ACC112 (cell line): ENCODE results near the gene SLC32A1.

Experiments
- H2AFZ ChIP-seq: fragments of 200-600 bp; sonication (generic); one replicate; pipeline ENCODE4 v1.6.0; 2017; ENCODE audit warnings: antibody characterized with exemption, low read length; ENCODE audit not compliant: unreplicated experiment
- H3K27ac ChIP-seq: fragments of 200-600 bp; sonication (generic); 2 replicates; pipeline ENCODE4 v1.5.1; 2014; ENCODE audit warnings: low read depth, mild to moderate bottlenecking, antibody characterized with exemption, low read length, moderate library complexity
- H3K27me3 ChIP-seq: fragments of 200-600 bp; sonication (generic); 2 replicates; pipeline ENCODE4 v1.6.1; 2014; ENCODE audit warnings: mild to moderate bottlenecking, antibody characterized with exemption, low read length, moderate library complexity, mixed read lengths; ENCODE audit not compliant: insufficient read depth
- H3K36me3 ChIP-seq: fragments of 200-600 bp; sonication (generic); 2 replicates; pipeline ENCODE4 v1.6.1; 2016; ENCODE audit warnings: mild to moderate bottlenecking, antibody characterized with exemption, low read length, moderate library complexity, mixed read lengths; ENCODE audit not compliant: insufficient read depth
- H3K4me1 ChIP-seq: fragments of 200-600 bp; sonication (generic); one replicate; pipeline ENCODE4 v1.6.1; 2016; ENCODE audit warnings: low read length, mixed read lengths; ENCODE audit not compliant: insufficient read depth, unreplicated experiment, control insufficient read depth
- H3K4me3 ChIP-seq: fragments of 200-600 bp; sonication (generic); 2 replicates; pipeline ENCODE4 v1.5.1; 2014; ENCODE audit warnings: mild to moderate bottlenecking, low read depth, low read length
- H3K79me2 ChIP-seq: fragments of 200-600 bp; sonication (generic); one replicate; pipeline ENCODE4 v1.6.0; 2016; ENCODE audit warnings: low read length; ENCODE audit not compliant: control insufficient read depth, unreplicated experiment, insufficient read depth

The SLC32A1 gene, protein sequence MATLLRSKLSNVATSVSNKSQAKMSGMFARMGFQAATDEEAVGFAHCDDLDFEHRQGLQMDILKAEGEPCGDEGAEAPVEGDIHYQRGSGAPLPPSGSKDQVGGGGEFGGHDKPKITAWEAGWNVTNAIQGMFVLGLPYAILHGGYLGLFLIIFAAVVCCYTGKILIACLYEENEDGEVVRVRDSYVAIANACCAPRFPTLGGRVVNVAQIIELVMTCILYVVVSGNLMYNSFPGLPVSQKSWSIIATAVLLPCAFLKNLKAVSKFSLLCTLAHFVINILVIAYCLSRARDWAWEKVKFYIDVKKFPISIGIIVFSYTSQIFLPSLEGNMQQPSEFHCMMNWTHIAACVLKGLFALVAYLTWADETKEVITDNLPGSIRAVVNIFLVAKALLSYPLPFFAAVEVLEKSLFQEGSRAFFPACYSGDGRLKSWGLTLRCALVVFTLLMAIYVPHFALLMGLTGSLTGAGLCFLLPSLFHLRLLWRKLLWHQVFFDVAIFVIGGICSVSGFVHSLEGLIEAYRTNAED

DNA sequence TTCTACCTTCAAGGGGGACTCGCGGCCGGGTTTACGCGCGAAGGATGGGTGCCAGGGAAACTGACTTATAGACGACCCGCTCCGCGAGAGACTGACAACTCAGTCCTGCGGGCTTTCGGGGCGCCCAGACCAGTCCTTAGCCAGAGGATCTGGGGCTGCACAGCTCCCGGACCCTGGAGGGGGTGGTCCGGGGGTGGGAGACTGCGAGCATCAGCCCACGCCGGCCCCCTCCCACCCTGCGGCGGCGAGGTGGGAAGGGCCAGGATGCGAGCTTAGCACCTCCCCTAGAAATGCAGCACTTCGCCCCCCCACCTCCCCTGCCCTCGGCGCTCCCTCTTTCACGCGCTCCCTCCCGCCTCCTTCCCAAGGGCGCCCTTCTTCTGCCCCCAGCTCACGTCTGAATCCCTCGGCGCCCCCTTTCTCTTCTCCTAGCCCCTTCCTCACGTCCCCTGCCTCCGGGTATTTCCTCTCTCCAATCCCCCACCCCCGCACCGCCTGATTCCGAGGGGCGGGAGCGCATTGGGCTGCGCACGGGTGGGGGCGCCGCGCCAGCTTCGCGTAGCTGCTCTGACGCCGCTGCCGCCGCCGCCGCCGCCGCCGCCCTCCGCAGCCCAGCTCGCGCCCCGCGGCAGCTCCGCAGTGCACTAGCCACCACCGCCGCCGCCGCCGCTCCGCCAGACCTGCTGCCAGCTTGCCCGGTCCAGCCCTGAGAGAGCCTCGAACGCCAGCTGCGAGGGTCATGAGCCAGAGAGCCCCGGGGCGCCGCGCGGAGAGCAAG, at the start of gene SLC32A1:
TSS of gene SLC32A1 (plus strand) at position 639 of the 778 bp plus-strand sequence. CDS start 239 bp downstream, outside the sequence.
- Histone ChIP-seq H3K4me1 (no peaks in the 10 kb centered on the region), H3K4me3 (no peak within 1 kb of the TSS), H3K27me3 (peaks cover 100% of the 10 kb centered on the region), H2AFZ (no peak within 1 kb of the TSS), H3K36me3 (no peaks in the 10 kb centered on the region), H3K27ac (no peak within 1 kb of the TSS), H3K79me2 (no peaks in the 10 kb centered on the region)

DNA sequence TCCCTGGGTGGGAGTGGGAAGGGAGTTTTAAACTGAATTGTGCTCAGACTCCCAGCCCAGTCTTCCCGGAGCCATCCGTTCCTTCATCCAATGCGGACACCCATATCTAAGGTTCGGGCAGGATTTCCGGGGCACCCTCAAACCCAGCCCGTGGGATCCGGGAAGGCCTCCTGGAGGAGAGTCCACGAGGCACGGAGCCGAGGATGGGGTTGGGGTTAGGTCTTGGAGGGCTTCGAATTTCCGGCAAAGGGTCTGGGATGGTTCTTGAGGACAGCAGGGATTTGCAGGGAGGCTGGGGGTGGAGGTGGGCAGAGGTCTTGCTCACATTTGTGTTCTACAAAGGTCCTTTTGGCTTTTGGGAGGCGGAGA, 49.5 kb upstream of the SLC32A1 start:
- Histone ChIP-seq H3K36me3 (no peaks in the 10 kb centered on the region), H3K4me1 (no peaks in the 10 kb centered on the region), H3K79me2 (no peaks in the 10 kb centered on the region), H2AFZ (no peak overlapping the region), H3K4me3 (peak overlapping the region; percentile 92), H3K27ac (no peak overlapping the region), H3K27me3 (peaks cover 21% of the 10 kb centered on the region)

DNA sequence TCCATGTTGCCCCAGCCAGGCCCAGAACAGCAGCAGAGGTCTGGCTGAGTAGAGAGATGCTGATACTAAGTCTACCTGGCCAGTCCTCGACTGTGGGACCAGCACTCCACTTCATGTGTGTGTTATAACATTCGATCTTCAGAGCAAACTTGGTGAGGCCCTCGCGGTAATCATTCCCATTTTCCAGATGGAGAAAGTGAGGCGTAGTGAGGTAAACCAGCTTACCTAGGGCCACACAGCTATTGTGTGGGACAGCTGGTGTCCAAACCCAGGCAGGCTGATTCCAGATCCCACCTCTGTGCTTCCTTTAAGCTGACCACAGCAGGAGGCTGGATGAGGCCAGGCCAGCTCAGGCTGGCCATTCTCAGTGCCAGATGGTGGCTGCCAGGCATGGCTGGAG, 47.7 kb upstream of the SLC32A1 start:
- Histone ChIP-seq H3K4me3 (no peak overlapping the region), H3K4me1 (no peaks in the 10 kb centered on the region), H2AFZ (no peak overlapping the region), H3K79me2 (no peaks in the 10 kb centered on the region), H3K36me3 (no peaks in the 10 kb centered on the region), H3K27me3 (peaks cover 10% of the 10 kb centered on the region), H3K27ac (no peak overlapping the region)

DNA sequence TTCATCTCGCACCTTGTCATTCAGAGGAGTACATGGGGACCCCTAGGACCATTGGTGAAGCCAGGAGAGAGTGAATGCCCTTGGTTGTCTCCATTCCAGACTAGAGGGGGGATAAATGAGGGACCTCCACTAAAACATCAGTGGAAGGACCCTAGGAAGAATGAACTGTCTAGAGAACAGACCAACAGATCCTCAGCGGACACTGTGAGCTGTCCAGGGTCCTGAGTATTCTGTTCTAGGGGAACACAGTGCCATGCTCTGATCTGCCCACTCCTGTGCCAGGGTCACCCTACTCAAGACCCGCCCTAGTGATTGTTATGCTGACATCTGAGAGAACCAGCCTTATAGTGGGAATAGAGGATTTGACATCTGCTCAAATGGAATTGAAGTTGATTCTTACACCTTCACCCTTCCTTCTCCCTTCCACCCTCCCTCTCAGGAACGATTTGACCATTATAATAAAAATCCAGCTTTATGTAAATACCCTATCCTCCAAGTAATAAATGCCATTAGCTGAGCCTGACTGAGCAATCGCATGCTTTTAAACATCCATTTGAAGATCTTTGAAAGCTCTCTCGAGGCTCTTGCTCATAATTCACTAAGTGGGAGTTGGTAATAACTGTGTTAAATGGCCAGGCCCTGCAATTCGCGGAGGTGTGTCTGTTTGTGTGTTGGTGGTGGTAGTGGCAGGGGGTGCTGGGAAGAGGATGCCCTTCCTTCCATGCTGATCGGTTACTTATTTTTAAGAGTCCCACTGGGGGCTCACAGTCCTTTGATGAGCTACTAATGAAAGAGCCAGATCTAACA, 43.6 kb upstream of the SLC32A1 start:
- H2AFZ ChIP-seq, result no peak overlapping the region
- no peaks in the 10 kb centered on the region for H3K4me1 ChIP-seq
- no peaks in the 10 kb centered on the region for H3K36me3 ChIP-seq
- H3K79me2 ChIP-seq, result no peaks in the 10 kb centered on the region
- H3K27ac ChIP-seq, result no peak overlapping the region
- H3K4me3 ChIP-seq, result no peak overlapping the region
- peaks cover 38% of the 10 kb centered on the region for H3K27me3 ChIP-seq

DNA sequence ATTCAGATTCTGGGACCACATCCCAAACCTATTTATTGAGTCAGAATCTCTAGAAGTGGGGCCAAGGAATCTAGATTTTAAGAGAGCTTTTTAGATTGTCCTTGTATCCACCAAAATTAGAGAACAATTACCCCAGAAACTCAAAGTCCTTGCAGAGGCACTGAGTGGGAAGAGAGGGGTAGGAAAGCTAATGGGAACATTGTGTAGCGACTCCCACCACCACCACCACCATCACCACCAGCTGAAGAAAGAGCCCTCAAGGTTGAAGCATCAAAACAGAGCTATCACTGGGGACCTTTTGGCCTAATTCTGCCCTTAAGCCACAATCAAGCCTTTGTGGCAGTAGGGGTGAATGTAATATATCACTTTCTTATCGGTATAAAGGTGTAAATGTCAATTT, 39.0 kb upstream of the SLC32A1 start:
- no peak overlapping the region for H3K27ac ChIP-seq
- no peak overlapping the region for H3K4me3 ChIP-seq
- H3K4me1 ChIP-seq, result no peaks in the 10 kb centered on the region
- no peak overlapping the region for H2AFZ ChIP-seq
- H3K36me3 ChIP-seq, result no peaks in the 10 kb centered on the region
- H3K27me3 ChIP-seq, result peaks cover 74% of the 10 kb centered on the region
- no peaks in the 10 kb centered on the region for H3K79me2 ChIP-seq

DNA sequence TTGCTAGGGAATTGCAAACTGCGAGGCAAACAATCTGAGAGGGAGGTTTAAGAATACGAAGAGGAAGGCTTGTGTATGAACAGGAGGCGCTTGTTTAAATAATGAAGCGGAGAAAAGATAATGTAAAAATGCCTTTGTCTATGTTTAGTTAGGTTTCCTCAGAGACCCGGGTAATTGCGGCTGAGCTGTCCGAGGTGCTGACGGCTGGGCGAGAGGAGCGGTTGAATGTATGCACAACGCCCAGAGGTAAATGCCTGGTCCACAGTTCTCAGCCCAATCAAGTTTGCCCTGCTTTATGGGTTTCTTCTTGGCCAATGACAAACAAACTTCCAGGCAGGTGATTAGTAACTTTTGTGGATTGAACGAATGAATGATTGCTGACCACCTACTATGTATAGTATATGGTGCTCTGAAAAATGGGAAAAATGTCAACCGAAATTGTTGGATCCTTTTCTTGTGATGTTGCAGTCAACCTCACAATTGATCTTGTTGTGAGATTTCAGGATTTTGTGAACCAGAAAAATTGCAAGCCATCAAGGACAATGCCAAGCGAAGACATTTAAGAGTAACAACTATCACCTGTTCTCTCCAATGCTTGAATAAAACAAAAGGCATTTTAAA, 38.3 kb upstream of the SLC32A1 start:
- Histone ChIP-seq H3K4me3 (no peak overlapping the region), H3K27me3 (peaks cover 78% of the 10 kb centered on the region), H2AFZ (no peak overlapping the region), H3K27ac (no peak overlapping the region), H3K79me2 (no peaks in the 10 kb centered on the region), H3K36me3 (no peaks in the 10 kb centered on the region), H3K4me1 (no peaks in the 10 kb centered on the region)

DNA sequence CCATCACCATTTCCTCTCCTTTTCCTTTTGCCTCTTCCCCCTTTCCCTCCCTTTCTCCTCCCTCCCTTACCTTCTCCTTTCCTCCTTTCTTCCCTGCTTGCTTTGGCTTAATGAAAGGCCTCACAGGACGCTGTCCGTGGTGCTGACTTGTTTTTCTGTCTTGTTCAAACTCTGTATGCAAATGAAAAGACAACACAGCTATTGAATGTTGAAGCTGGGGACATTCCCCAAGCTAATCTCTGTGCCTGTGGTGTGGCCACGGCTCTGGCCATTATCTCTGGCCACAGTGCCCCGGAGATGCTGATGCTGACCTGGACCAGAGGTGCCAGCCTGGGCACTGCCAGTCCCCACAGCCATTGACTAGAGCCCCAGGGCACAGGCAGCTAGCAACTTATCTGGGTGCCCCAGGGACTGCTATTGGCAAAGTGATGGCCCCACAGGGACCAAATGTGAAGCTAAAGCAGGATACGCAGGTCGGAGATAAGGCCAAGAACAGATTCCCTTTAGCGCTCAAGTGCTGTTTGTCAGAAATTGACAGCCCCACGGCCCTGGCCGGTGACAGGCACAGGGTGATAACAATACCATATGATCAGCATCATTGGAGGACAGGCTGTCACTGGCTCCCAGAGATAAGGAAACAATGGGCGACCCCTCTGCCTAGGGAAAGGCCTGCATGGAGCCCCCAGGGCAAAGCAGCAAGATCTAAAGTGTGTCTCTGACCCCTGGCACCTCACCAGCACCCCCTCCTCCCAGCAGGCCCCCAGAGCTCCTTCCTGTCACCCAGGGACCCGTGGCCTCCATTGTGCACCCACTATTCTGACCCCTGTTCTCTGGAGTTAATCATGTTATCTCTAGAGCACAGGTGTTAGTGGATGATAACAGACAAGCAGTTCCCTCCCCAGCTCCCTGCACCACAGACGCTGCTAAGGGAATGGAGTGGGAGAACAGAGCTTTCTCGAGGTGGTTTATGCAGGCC, 31.6 kb upstream of the SLC32A1 start:
- Histone ChIP-seq H3K4me1 (no peaks in the 10 kb centered on the region), H2AFZ (no peak overlapping the region), H3K36me3 (no peaks in the 10 kb centered on the region), H3K79me2 (no peaks in the 10 kb centered on the region), H3K27ac (no peak overlapping the region), H3K4me3 (no peak overlapping the region), H3K27me3 (peaks cover 71% of the 10 kb centered on the region)

DNA sequence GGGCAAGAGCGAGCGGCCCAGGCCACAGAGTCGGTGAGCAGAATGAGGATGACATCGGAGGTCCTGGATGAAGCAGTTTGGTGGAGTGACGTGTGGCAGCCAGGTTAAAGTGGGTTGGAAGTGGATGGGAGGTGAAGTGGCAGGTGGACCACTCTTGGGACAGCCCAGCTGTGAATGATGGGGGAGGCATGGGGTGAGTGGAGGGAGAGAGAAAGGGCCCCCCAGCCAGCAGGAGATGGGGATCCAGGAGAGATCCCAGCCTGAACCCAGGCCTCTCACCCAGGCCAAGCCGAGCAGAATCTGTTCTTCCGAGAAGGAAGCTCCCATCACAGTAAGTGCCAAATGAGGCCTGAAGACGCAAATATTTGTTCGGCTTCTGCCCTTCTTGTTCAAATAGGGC, 27.0 kb upstream of the SLC32A1 start:
- H3K79me2 ChIP-seq, result no peaks in the 10 kb centered on the region
- H3K27ac ChIP-seq, result no peak overlapping the region
- no peak overlapping the region for H3K4me3 ChIP-seq
- no peaks in the 10 kb centered on the region for H3K4me1 ChIP-seq
- H2AFZ ChIP-seq, result no peak overlapping the region
- no peaks in the 10 kb centered on the region for H3K36me3 ChIP-seq
- peaks cover 84% of the 10 kb centered on the region for H3K27me3 ChIP-seq

DNA sequence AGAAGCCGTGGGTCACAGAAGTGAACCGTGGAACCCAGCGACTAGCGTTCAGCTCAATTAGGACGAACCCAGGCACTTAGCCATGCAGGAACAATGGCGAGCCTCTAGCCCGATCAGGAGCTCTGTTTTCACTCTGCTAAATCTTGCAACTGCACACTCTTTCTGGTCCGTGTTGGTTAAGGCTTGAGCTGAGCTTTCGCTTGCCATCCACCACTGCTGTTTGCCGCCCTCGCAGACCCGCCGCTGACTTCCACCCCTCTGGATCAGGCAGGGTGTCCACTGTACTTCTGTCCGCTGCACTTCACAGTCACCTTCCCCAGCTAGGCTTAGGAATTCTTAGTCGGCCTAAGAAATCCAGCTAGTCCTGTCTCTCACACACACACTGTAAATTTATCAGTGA, 25.7 kb upstream of the SLC32A1 start:
- H3K36me3 ChIP-seq, result no peaks in the 10 kb centered on the region
- no peaks in the 10 kb centered on the region for H3K79me2 ChIP-seq
- H3K27me3 ChIP-seq, result peaks cover 96% of the 10 kb centered on the region
- no peak overlapping the region for H3K4me3 ChIP-seq
- no peak overlapping the region for H2AFZ ChIP-seq
- no peak overlapping the region for H3K27ac ChIP-seq
- H3K4me1 ChIP-seq, result no peaks in the 10 kb centered on the region
